ENCODE data around the gene SRCIN1.

Gene SRCIN1

DNA sequence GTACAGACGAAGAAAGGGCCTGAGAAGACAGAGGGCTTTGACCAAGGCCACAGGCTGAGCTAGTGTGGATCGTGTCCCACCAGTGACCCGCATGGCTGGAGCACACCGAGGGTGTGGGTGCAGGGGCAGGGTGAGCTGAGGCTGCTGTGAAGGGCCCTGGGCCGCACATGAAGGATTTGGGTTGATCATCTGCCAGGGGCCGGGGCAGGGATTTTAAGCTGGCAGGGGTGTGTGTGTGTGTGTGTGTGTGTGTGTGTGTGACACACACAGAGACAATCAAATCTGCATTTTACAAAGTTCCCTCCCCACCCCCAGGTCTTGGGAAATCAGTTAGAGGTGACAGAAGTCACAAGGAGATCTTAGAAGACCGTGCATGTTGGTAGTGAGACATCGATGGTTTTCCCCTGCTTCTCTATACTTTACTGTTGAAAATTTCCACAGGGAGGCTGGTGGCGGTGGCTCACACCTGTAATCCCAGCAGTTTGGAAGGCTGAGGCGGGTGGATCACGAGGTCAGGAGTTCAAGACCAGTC is 65.2 kb downstream of the SRCIN1 start:
- H3K9me3 ChIP-seq (ENCODE audit: control insufficient read depth, low read length): no peaks in the 10 kb centered on the region
- H3K23ac ChIP-seq (ENCODE audit: low read length in 2 of 2): no peak overlapping the region
- peaks cover 59 to 65% of the 10 kb centered on the region in 2 experiments for H3K27me3 ChIP-seq (ENCODE audit: control insufficient read depth in 1 of 2, insufficient read depth in 1 of 2, low read length in 2 of 2)
- H3K36me3 ChIP-seq (ENCODE audit: control insufficient read depth in 1 of 2, insufficient read depth in 2 of 2, low read depth in 1 of 2, low read length in 2 of 2): no peaks in the 10 kb centered on the region
- no peak overlapping the region for H2AK5ac ChIP-seq (ENCODE audit: low read length, severe bottlenecking)
- H4K91ac ChIP-seq (ENCODE audit: low read length): no peak overlapping the region
- no peak overlapping the region for H3K18ac ChIP-seq (ENCODE audit: low read depth in 1 of 2, low read length in 2 of 2)
- H3K4ac ChIP-seq (ENCODE audit: low read depth in 1 of 2, low read length in 2 of 2): no peak overlapping the region
- no peak overlapping the region for H3K27ac ChIP-seq (ENCODE audit: low read length, poor library complexity, severe bottlenecking)
- H3K79me1 ChIP-seq (replicated peaks; ENCODE audit: low read length, poor library complexity, severe bottlenecking): no peaks in the 10 kb centered on the region
- no peak overlapping the region for H2BK15ac ChIP-seq (ENCODE audit: low read depth, poor library complexity, severe bottlenecking)
- no peak overlapping the region for H2BK12ac ChIP-seq (ENCODE audit: low read length in 2 of 2)
- DNase-seq: no peak
- H3K4me1 ChIP-seq (ENCODE audit: control insufficient read depth, insufficient read depth, low read depth, low read length): no peaks in the 10 kb centered on the region
- H3K4me3 ChIP-seq (ENCODE audit: insufficient read depth in 1 of 2, low read depth in 1 of 2, low read length in 2 of 2): no peak overlapping the region
- no peak overlapping the region for H2BK120ac ChIP-seq (ENCODE audit: low read depth, low read length)
- no peak overlapping the region for H3K14ac ChIP-seq (ENCODE audit: low read length in 2 of 2)
- H3K4me2 ChIP-seq (ENCODE audit: low read length, poor library complexity, severe bottlenecking): no peak overlapping the region
- no peak overlapping the region for H3K9ac ChIP-seq (ENCODE audit: low read length)
- H2BK5ac ChIP-seq (ENCODE audit: low read depth, low read length, poor library complexity, severe bottlenecking): no peak overlapping the region
- no peak overlapping the region for H4K8ac ChIP-seq (ENCODE audit: low read length)
- H2AFZ ChIP-seq (ENCODE audit: low read depth, low read length): no peak overlapping the region
- WGBS: 72% methylated on average over 9 of the region's 11 CpGs

- no peaks in the 10 kb centered on the region for H3K79me1 ChIP-seq (replicated peaks; ENCODE audit: low read length, poor library complexity, severe bottlenecking)
- H4K91ac ChIP-seq (ENCODE audit: low read length): no peak overlapping the region
- H3K4me1 ChIP-seq (ENCODE audit: control insufficient read depth, insufficient read depth, low read depth, low read length): no peaks in the 10 kb centered on the region
- H3K27me3 ChIP-seq (ENCODE audit: control insufficient read depth in 1 of 2, insufficient read depth in 1 of 2, low read length in 2 of 2): peaks cover 57 to 65% of the 10 kb centered on the region in 2 experiments
- H3K18ac ChIP-seq (ENCODE audit: low read depth in 1 of 2, low read length in 2 of 2): no peak overlapping the region
- H2BK120ac ChIP-seq (ENCODE audit: low read depth, low read length): no peak overlapping the region
- no peak overlapping the region for H2BK15ac ChIP-seq (ENCODE audit: low read depth, poor library complexity, severe bottlenecking)
- WGBS: 81% methylated on average over 8 of the region's 8 CpGs
- no peak overlapping the region for H3K9ac ChIP-seq (ENCODE audit: low read length)
- no peak overlapping the region for H2BK12ac ChIP-seq (ENCODE audit: low read length in 2 of 2)
- no peaks in the 10 kb centered on the region for H3K36me3 ChIP-seq (ENCODE audit: control insufficient read depth in 1 of 2, insufficient read depth in 2 of 2, low read depth in 1 of 2, low read length in 2 of 2)
- H3K27ac ChIP-seq (ENCODE audit: low read length, poor library complexity, severe bottlenecking): no peak overlapping the region
- no peak overlapping the region for H4K8ac ChIP-seq (ENCODE audit: low read length)
- no peak overlapping the region for H3K23ac ChIP-seq (ENCODE audit: low read length in 2 of 2)
- no peak overlapping the region for H2AFZ ChIP-seq (ENCODE audit: low read depth, low read length)
- no peaks in the 10 kb centered on the region for H3K9me3 ChIP-seq (ENCODE audit: control insufficient read depth, low read length)
- no peak overlapping the region for H3K4me3 ChIP-seq (ENCODE audit: insufficient read depth in 1 of 2, low read depth in 1 of 2, low read length in 2 of 2)
- H3K4me2 ChIP-seq (ENCODE audit: low read length, poor library complexity, severe bottlenecking): no peak overlapping the region
- no peak for DNase-seq
- H2AK5ac ChIP-seq (ENCODE audit: low read length, severe bottlenecking): no peak overlapping the region
- H2BK5ac ChIP-seq (ENCODE audit: low read depth, low read length, poor library complexity, severe bottlenecking): no peak overlapping the region
- no peak overlapping the region for H3K4ac ChIP-seq (ENCODE audit: low read depth in 1 of 2, low read length in 2 of 2)
- no peak overlapping the region for H3K14ac ChIP-seq (ENCODE audit: low read length in 2 of 2)
These were observed 66.4 kb downstream of the SRCIN1 start for GRCh38 chr17:38539386-38539785.

DNA sequence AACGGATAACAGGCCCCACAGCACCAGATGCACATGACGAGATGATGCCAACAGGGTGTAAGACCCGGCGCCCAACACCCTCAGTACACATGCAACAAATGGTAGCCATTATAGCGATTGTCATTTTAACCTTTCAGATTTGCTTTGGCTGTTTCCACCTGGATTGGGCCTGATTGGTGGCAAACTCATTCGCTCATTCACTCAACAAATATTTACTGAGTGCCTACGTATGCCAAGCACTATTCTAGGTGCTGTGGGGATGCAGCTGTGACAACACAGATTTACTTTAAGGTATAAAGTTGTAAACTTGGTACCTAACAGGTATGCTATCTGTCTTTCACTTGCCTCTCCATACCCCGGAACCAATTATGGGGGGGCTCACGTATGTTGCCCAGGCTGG is 66.8 kb downstream of the SRCIN1 start:
- H3K79me1 ChIP-seq (replicated peaks; ENCODE audit: low read length, poor library complexity, severe bottlenecking): no peaks in the 10 kb centered on the region
- H2BK12ac ChIP-seq (ENCODE audit: low read length in 2 of 2): no peak overlapping the region
- no peak overlapping the region for H3K18ac ChIP-seq (ENCODE audit: low read depth in 1 of 2, low read length in 2 of 2)
- H4K8ac ChIP-seq (ENCODE audit: low read length): no peak overlapping the region
- no peak overlapping the region for H3K27ac ChIP-seq (ENCODE audit: low read length, poor library complexity, severe bottlenecking)
- H4K91ac ChIP-seq (ENCODE audit: low read length): no peak overlapping the region
- H2BK5ac ChIP-seq (ENCODE audit: low read depth, low read length, poor library complexity, severe bottlenecking): no peak overlapping the region
- no peak overlapping the region for H3K9ac ChIP-seq (ENCODE audit: low read length)
- no peak overlapping the region for H2BK120ac ChIP-seq (ENCODE audit: low read depth, low read length)
- H3K4ac ChIP-seq (ENCODE audit: low read depth in 1 of 2, low read length in 2 of 2): no peak overlapping the region
- no peaks in the 10 kb centered on the region for H3K9me3 ChIP-seq (ENCODE audit: control insufficient read depth, low read length)
- no peak overlapping the region for H3K4me3 ChIP-seq (ENCODE audit: insufficient read depth in 1 of 2, low read depth in 1 of 2, low read length in 2 of 2)
- no peak overlapping the region for H2AK5ac ChIP-seq (ENCODE audit: low read length, severe bottlenecking)
- no peak overlapping the region for H2BK15ac ChIP-seq (ENCODE audit: low read depth, poor library complexity, severe bottlenecking)
- no peak overlapping the region for H2AFZ ChIP-seq (ENCODE audit: low read depth, low read length)
- no peaks in the 10 kb centered on the region for H3K36me3 ChIP-seq (ENCODE audit: control insufficient read depth in 1 of 2, insufficient read depth in 2 of 2, low read depth in 1 of 2, low read length in 2 of 2)
- peaks cover 2% of the 10 kb centered on the region for H3K4me1 ChIP-seq (ENCODE audit: control insufficient read depth, insufficient read depth, low read depth, low read length)
- 75% methylated on average over 8 of the region's 9 CpGs for WGBS
- no peak overlapping the region for H3K23ac ChIP-seq (ENCODE audit: low read length in 2 of 2)
- H3K27me3 ChIP-seq (ENCODE audit: control insufficient read depth in 1 of 2, insufficient read depth in 1 of 2, low read length in 2 of 2): peaks cover 57 to 65% of the 10 kb centered on the region in 2 experiments
- no peak overlapping the region for H3K4me2 ChIP-seq (ENCODE audit: low read length, poor library complexity, severe bottlenecking)
- no peak overlapping the region for H3K14ac ChIP-seq (ENCODE audit: low read length in 2 of 2)
- DNase-seq: no peak

DNA sequence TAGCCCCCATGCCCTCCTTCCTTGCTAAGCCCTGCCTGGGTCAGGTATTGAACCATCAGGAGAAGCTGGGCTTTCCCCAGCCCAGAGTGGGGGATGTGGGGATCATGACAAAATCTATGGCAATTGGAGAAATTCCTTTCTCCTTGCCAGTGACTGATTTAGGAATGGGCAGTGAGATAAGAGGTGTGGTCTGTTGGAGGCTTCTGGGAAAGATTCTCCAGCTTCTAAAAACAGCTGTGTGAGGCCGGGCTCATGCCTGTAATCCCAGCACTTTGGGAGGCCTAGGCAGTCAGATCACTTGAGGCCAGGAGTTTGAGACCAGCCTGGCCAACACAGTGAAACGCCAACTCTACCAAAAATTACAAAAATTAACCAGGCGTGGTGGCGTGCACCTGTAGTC is 69.1 kb downstream of the SRCIN1 start:
- no peak overlapping the region for H4K8ac ChIP-seq (ENCODE audit: low read length)
- no peak for DNase-seq
- no peaks in the 10 kb centered on the region for H3K36me3 ChIP-seq (ENCODE audit: control insufficient read depth in 1 of 2, insufficient read depth in 2 of 2, low read depth in 1 of 2, low read length in 2 of 2)
- H3K14ac ChIP-seq (ENCODE audit: low read length in 2 of 2): no peak overlapping the region
- H2BK15ac ChIP-seq (ENCODE audit: low read depth, poor library complexity, severe bottlenecking): no peak overlapping the region
- no peaks in the 10 kb centered on the region for H3K9me3 ChIP-seq (ENCODE audit: control insufficient read depth, low read length)
- no peak overlapping the region for H2AK5ac ChIP-seq (ENCODE audit: low read length, severe bottlenecking)
- H3K27ac ChIP-seq (ENCODE audit: low read length, poor library complexity, severe bottlenecking): no peak overlapping the region
- H3K18ac ChIP-seq (ENCODE audit: low read depth in 1 of 2, low read length in 2 of 2): no peak overlapping the region
- peaks cover 4% of the 10 kb centered on the region for H3K4me1 ChIP-seq (ENCODE audit: control insufficient read depth, insufficient read depth, low read depth, low read length)
- WGBS: 67% methylated on average over 1 of the region's 4 CpGs
- no peak overlapping the region for H3K9ac ChIP-seq (ENCODE audit: low read length)
- no peak overlapping the region for H2BK120ac ChIP-seq (ENCODE audit: low read depth, low read length)
- no peak overlapping the region for H3K4ac ChIP-seq (ENCODE audit: low read depth in 1 of 2, low read length in 2 of 2)
- no peak overlapping the region for H3K23ac ChIP-seq (ENCODE audit: low read length in 2 of 2)
- no peak overlapping the region for H2AFZ ChIP-seq (ENCODE audit: low read depth, low read length)
- H3K4me3 ChIP-seq (ENCODE audit: insufficient read depth in 1 of 2, low read depth in 1 of 2, low read length in 2 of 2): no peak overlapping the region
- no peak overlapping the region for H2BK5ac ChIP-seq (ENCODE audit: low read depth, low read length, poor library complexity, severe bottlenecking)
- H3K27me3 ChIP-seq (ENCODE audit: control insufficient read depth in 1 of 2, insufficient read depth in 1 of 2, low read length in 2 of 2): peaks cover 43 to 63% of the 10 kb centered on the region in 2 experiments
- H2BK12ac ChIP-seq (ENCODE audit: low read length in 2 of 2): no peak overlapping the region
- no peak overlapping the region for H4K91ac ChIP-seq (ENCODE audit: low read length)
- no peaks in the 10 kb centered on the region for H3K79me1 ChIP-seq (replicated peaks; ENCODE audit: low read length, poor library complexity, severe bottlenecking)
- no peak overlapping the region for H3K4me2 ChIP-seq (ENCODE audit: low read length, poor library complexity, severe bottlenecking)
